ENCODE results near the gene BLVRB. TPM values are rescaled to one million over a fixed set of nuclear protein-coding genes. Genes with fewer than 3 reads are reported as not detected.

BLVRB gene
- total and polyA plus RNA-seq, 2 of the 8 experiments (the other 6 are each of a cell fraction or from before 2014, with no cell fraction given), result 28.7 to 182 TPM

DNA sequence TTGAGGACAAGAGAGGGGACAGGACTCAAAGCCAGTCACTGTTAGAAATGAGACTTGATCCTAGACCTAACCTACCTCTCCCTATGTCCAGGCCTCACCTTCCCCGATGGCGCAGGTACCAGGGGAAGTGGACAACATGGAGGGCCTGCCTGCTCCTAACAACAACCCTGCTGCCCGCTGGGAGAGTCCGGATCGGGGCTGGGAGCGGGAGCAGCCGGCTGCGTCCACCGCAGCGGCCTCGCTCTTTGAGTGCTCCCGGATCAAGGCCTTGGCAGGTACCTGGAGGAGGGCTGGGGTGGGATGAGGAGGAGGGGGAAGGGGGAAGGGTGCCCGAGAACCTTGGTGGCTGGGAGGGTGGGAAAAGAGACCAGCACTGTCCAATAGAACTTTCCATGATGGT, 7.0 kb upstream of the BLVRB start:
- ChIA-PET POLR2A (ENCODE audit: partially characterized antibody) (no interaction called here), CTCF (ENCODE audit: partially characterized antibody) (no interaction called here)
- Histone ChIP-seq H4K91ac (replicated peaks; ENCODE audit: insufficient read length, low read length) (no peak overlapping the region), H3K27ac (ENCODE audit: low read depth, low read length) (no peak overlapping the region), H2BK20ac (ENCODE audit: low read length) (no peak overlapping the region), H3K4ac (replicated peaks; ENCODE audit: insufficient read length, low read depth, low read length) (no peak overlapping the region), H3K23ac (ENCODE audit: insufficient read length) (no peak overlapping the region), H4K8ac (ENCODE audit: extremely low read depth, insufficient read depth, low read length) (peak overlapping the region; percentile 80; the same call in 1 of the 2 replicates), H3K36me3 (ENCODE audit: control insufficient read depth in 2 of 4, insufficient read depth in 4 of 4, low read length in 3 of 4) (no peaks in the 10 kb centered on the region), H2BK15ac (ENCODE audit: low read length) (no peak overlapping the region), H2BK5ac (ENCODE audit: low read depth, low read length) (no peak overlapping the region), H3K56ac (replicated peaks; ENCODE audit: insufficient read length, low read depth, low read length) (no peak overlapping the region), H2AFZ (ENCODE audit: low read length) (no peak overlapping the region; the same call in 1 of the 2 replicates), H3K14ac (ENCODE audit: insufficient read length) (no peak overlapping the region), H3K4me3 (ENCODE audit: extremely low read depth in 1 of 4, insufficient read depth in 2 of 4, low read depth in 3 of 4, low read length in 4 of 4) (no peak overlapping the region), H3K9ac (replicated peaks in 1 of 4; ENCODE audit: extremely low read depth in 1 of 4, low read depth in 3 of 4, low read length in 3 of 4) (no peak overlapping the region), H2BK12ac (ENCODE audit: low read depth, low read length) (no peak overlapping the region), H3K4me2 (ENCODE audit: insufficient read depth in 1 of 2, low read depth in 2 of 2, low read length in 2 of 2) (no peak overlapping the region), H3K23me2 (ENCODE audit: low read depth, low read length) (no peaks in the 10 kb centered on the region), H4K20me1 (replicated peaks in 1 of 2; ENCODE audit: control insufficient read depth in 1 of 2, insufficient read depth in 2 of 2, low read length in 2 of 2) (no peaks in the 10 kb centered on the region), H3K9me3 (ENCODE audit: insufficient read depth in 2 of 2, low read depth in 1 of 2, low read length in 1 of 2) (no peaks in the 10 kb centered on the region), H3K79me2 (ENCODE audit: control insufficient read depth in 1 of 2, insufficient read depth in 2 of 2, low read length in 2 of 2) (no peaks in the 10 kb centered on the region), H3K27me3 (replicated peaks in 1 of 4; ENCODE audit: control insufficient read depth in 3 of 4, extremely low read depth in 1 of 4, insufficient read depth in 3 of 4, low read length in 3 of 4) (peaks cover 3 to 13% (median 7%) of the 10 kb centered on the region in 4 experiments), H3K18ac (ENCODE audit: extremely low read depth, low read length) (no peak overlapping the region), H2AK5ac (ENCODE audit: low read depth, low read length) (no peak overlapping the region), H4K5ac (ENCODE audit: insufficient read length, low read depth, low read length) (no peak overlapping the region), H3K4me1 (replicated peaks in 1 of 4; ENCODE audit: control insufficient read depth in 3 of 4, insufficient read depth in 4 of 4, low read length in 3 of 4) (no peaks in the 10 kb centered on the region), H3K79me1 (ENCODE audit: low read depth, low read length) (no peaks in the 10 kb centered on the region), H2BK120ac (replicated peaks; ENCODE audit: low read depth, low read length) (no peak overlapping the region)
- 98% methylated on average over 6 of the region's 13 CpGs; no CpG with 5 or more reads in 1 of the 2 experiments for WGBS, 2 experiments (ENCODE audit: extremely low coverage in 1 of 2, insufficient coverage in 1 of 2, insufficient read length in 1 of 2, insufficient replicate concordance in 2 of 2, low coverage in 1 of 2, low lambda C conversion rate in 2 of 2, missing lambda C conversion rate in 1 of 2)
- FAIRE-seq (no peak), DNase-seq (ENCODE audit: low read depth in 1 of 2, low spot score in 2 of 2) (no peak)
- no peak for TF ChIP-seq HDAC2 (IDR thresholded peaks at IDR 0.05; ENCODE audit: borderline replicate concordance in 1 of 2, low read depth in 2 of 2, low read length in 2 of 2)
- no peak for TF ChIP-seq TAF1 (IDR thresholded peaks at IDR 0.05; ENCODE audit: low read depth, low read length)
- no peak for TF ChIP-seq TEAD4 (IDR thresholded peaks at IDR 0.05; ENCODE audit: low read depth, low read length)
- no peak for TF ChIP-seq CBX8 (IDR thresholded peaks at IDR 0.05; ENCODE audit: borderline replicate concordance, low read depth, low read length)
- TF ChIP-seq CEBPB (IDR thresholded peaks at IDR 0.05; ENCODE audit: low read depth, low read length), result no peak
- no peak for TF ChIP-seq SP1 (IDR thresholded peaks at IDR 0.05; ENCODE audit: low read depth, low read length)
- TF ChIP-seq, protein P1, sequence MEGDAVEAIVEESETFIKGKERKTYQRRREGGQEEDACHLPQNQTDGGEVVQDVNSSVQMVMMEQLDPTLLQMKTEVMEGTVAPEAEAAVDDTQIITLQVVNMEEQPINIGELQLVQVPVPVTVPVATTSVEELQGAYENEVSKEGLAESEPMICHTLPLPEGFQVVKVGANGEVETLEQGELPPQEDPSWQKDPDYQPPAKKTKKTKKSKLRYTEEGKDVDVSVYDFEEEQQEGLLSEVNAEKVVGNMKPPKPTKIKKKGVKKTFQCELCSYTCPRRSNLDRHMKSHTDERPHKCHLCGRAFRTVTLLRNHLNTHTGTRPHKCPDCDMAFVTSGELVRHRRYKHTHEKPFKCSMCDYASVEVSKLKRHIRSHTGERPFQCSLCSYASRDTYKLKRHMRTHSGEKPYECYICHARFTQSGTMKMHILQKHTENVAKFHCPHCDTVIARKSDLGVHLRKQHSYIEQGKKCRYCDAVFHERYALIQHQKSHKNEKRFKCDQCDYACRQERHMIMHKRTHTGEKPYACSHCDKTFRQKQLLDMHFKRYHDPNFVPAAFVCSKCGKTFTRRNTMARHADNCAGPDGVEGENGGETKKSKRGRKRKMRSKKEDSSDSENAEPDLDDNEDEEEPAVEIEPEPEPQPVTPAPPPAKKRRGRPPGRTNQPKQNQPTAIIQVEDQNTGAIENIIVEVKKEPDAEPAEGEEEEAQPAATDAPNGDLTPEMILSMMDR (IDR thresholded peaks at IDR 0.05; ENCODE audit: control extremely low read depth in 1 of 3, insufficient read depth in 1 of 3, low read depth in 1 of 3, low read length in 3 of 3), result no peak
- no peak for TF ChIP-seq FOSL1 (IDR thresholded peaks at IDR 0.05; ENCODE audit: insufficient read depth, low read depth, low read length)
- TF ChIP-seq EP300 (IDR thresholded peaks at IDR 0.05; ENCODE audit: borderline replicate concordance in 1 of 2, low read depth in 2 of 2, low read length in 2 of 2), result no peak
- TF ChIP-seq, protein P2, sequence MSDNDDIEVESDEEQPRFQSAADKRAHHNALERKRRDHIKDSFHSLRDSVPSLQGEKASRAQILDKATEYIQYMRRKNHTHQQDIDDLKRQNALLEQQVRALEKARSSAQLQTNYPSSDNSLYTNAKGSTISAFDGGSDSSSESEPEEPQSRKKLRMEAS (IDR thresholded peaks at IDR 0.05), result no peak
- no peak for TF ChIP-seq SAP30 (IDR thresholded peaks at IDR 0.05; ENCODE audit: insufficient read depth, insufficient replicate concordance, low read length)

All from H1 (cell line).